Osteocyte (in vitro differentiated cells): ENCODE measurements around the gene NECAP2. TPM values are rescaled to one million over a fixed set of nuclear protein-coding genes. Genes with fewer than 3 reads are reported as not detected.
"Not testable (repeated sequence)": the region's sequence is repeated elsewhere in the genome, so short reads cannot be mapped to it uniquely, and the experiment has no call there.

ENCODE experiments used
- DNase-seq: peaks from one replicate; pipeline ENCODE4 v3.0.0; 2021; ENCODE audit warnings: mixed read lengths; ENCODE audit not compliant: unreplicated experiment; ENCODE audit errors: extremely low spot score
- H3K27ac Mint-ChIP-seq: one replicate; pipeline ENCODE4 v1.8.0; 2021; ENCODE audit warnings: mild to moderate bottlenecking, mixed read lengths; ENCODE audit not compliant: unreplicated experiment
- H3K27me3 Mint-ChIP-seq: one replicate; pipeline ENCODE4 v1.8.0; 2021; ENCODE audit warnings: mixed read lengths; ENCODE audit not compliant: unreplicated experiment
- H3K36me3 Mint-ChIP-seq: one replicate; pipeline ENCODE4 v1.8.0; 2021; ENCODE audit warnings: mixed read lengths; ENCODE audit not compliant: unreplicated experiment
- H3K4me1 Mint-ChIP-seq: one replicate; pipeline ENCODE4 v1.8.0; 2021; ENCODE audit warnings: mixed read lengths; ENCODE audit not compliant: unreplicated experiment
- H3K4me3 Mint-ChIP-seq: one replicate; pipeline ENCODE4 v1.8.0; 2021; ENCODE audit warnings: mild to moderate bottlenecking, moderate library complexity, mixed read lengths; ENCODE audit not compliant: unreplicated experiment
- H3K9me3 Mint-ChIP-seq: one replicate; pipeline ENCODE4 v1.8.0; 2021; ENCODE audit warnings: mixed read lengths; ENCODE audit not compliant: unreplicated experiment
- total RNA-seq: library from RNA; stranded (reverse); gene quantifications from 2 replicates; pipeline ENCODE4 v1.2.1, GENCODE V29; 2021
- TF ChIP-seq, protein P1 (sequence below): fragments of 200-600 bp; sonication (generic); IDR thresholded peaks from 2 replicates; pipeline ENCODE4 v1.5.0; 2021; ENCODE audit warnings: antibody characterized with exemption, mild to moderate bottlenecking, moderate library complexity

The NECAP2 gene
- total RNA-seq, 1 donor from 2014 or later = 62.0 TPM

DNA sequence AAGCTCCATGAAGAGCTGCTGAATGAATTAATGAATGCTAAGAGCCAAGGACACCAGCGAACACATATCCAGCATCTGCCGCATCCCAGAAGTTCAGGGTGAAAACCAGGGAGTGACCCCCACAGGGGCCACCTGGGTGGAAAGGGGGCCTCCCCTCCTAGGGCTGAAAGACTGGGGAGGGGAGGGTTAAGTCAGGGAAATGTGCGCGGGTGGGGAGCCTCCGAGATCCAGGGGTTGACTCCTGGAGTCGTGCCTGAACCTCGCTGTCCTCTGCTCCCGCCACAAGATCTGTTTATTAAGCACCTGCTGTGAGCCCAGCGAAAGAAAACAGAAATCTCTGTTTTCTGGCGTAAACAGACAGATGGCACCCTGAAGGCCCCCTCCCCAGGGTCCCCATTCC is 57.5 kb downstream of the NECAP2 start:
- Mint-ChIP-seq H3K27ac (peak overlapping the region; percentile 36), H3K4me1 (peaks cover 21% of the 10 kb centered on the region), H3K4me3 (peak overlapping the region; percentile 77)
- DNase-seq, H3K9me3 Mint-ChIP-seq, H3K36me3 Mint-ChIP-seq, H3K27me3 Mint-ChIP-seq: not testable (repeated sequence)

DNA sequence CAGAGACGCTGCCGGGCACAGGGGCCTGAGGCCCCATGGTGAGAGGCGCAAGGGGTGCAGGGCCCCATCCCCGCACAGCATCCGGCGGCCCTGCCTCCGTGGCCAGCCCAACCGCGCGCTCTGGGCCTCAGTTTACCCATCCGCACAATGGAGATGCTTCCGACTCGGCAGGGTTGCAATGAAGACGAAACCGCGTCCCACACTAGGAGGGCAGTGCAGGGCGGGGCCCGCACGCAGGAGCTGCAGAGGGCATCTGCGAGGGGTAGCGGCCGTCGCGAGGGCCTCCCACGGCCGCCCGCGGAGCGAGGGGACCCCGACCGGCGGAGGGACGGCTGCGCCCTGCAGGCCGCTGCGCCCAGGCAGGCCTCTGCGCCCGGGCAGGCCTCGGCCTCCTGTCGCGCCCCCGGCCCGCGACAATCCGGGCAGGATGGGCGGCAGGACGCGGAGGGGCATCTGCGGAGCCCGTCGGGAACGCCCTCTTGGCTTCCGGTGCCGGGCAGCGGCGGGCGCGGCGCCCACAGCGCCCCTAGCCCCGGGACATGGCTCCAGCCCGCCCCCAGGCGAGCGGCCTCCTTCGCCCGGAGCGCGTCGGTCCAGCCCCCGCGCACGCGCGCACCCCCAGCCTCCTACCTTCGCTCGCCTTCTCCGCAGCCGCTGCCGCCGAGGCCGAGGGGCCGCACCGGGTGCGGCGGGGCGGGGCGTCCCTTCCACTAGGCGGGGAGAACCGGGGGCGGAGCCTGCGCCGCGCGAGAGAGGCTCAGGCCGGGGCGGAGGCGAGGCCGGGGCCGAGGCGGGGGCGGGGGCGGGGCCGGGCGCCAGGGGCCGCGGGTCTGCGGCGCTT is 58.3 kb downstream of the NECAP2 start:
- no peak overlapping the region for H3K27ac Mint-ChIP-seq
- peak; percentile 96 for DNase-seq
- no peaks in the 10 kb centered on the region for H3K9me3 Mint-ChIP-seq
- no peaks in the 10 kb centered on the region for H3K27me3 Mint-ChIP-seq
- no peaks in the 10 kb centered on the region for H3K36me3 Mint-ChIP-seq
- peaks cover 20% of the 10 kb centered on the region for H3K4me1 Mint-ChIP-seq
- TF ChIP-seq, protein P1, sequence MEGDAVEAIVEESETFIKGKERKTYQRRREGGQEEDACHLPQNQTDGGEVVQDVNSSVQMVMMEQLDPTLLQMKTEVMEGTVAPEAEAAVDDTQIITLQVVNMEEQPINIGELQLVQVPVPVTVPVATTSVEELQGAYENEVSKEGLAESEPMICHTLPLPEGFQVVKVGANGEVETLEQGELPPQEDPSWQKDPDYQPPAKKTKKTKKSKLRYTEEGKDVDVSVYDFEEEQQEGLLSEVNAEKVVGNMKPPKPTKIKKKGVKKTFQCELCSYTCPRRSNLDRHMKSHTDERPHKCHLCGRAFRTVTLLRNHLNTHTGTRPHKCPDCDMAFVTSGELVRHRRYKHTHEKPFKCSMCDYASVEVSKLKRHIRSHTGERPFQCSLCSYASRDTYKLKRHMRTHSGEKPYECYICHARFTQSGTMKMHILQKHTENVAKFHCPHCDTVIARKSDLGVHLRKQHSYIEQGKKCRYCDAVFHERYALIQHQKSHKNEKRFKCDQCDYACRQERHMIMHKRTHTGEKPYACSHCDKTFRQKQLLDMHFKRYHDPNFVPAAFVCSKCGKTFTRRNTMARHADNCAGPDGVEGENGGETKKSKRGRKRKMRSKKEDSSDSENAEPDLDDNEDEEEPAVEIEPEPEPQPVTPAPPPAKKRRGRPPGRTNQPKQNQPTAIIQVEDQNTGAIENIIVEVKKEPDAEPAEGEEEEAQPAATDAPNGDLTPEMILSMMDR = no peak
- H3K4me3 Mint-ChIP-seq = peak overlapping the region; percentile 86

DNA sequence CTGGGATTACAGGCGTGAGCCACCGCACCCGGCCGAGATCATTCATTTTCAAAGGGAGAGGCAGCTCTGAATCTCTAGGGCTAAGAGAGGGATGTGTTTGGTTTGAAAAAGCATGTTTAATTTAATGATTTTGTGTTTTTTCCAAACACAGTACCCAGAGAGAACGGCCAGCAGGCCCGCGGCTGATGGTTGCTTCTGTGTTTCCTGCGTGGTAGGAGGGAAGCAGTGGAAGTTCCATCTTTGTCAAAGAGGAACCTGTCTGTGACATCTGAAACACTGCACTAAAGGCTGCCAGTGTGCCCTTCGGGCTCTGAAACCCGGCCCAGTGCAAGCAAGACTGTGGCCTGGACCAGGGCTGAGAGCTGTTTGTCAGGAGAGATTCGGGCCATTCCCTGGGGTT is 59.9 kb downstream of the NECAP2 start:
- H3K27ac Mint-ChIP-seq, H3K27me3 Mint-ChIP-seq, H3K36me3 Mint-ChIP-seq, H3K9me3 Mint-ChIP-seq, DNase-seq: not testable (repeated sequence)
- Mint-ChIP-seq H3K4me1 (peaks cover 20% of the 10 kb centered on the region), H3K4me3 (peak overlapping the region; percentile 86)

- not testable (repeated sequence) for H3K9me3 Mint-ChIP-seq, H3K4me3 Mint-ChIP-seq, H3K36me3 Mint-ChIP-seq, H3K27ac Mint-ChIP-seq, DNase-seq, H3K27me3 Mint-ChIP-seq
- H3K4me1 Mint-ChIP-seq = peaks cover 20% of the 10 kb centered on the region
These were observed 60.5 kb downstream of the NECAP2 start for GRCh38 chr1:16500975-16501374.

- not testable (repeated sequence) for DNase-seq, H3K9me3 Mint-ChIP-seq, H3K36me3 Mint-ChIP-seq, H3K27me3 Mint-ChIP-seq, H3K4me3 Mint-ChIP-seq, H3K27ac Mint-ChIP-seq
- peaks cover 20% of the 10 kb centered on the region for H3K4me1 Mint-ChIP-seq
These were observed 60.9 kb downstream of the NECAP2 start for GRCh38 chr1:16501446-16501845.

DNA sequence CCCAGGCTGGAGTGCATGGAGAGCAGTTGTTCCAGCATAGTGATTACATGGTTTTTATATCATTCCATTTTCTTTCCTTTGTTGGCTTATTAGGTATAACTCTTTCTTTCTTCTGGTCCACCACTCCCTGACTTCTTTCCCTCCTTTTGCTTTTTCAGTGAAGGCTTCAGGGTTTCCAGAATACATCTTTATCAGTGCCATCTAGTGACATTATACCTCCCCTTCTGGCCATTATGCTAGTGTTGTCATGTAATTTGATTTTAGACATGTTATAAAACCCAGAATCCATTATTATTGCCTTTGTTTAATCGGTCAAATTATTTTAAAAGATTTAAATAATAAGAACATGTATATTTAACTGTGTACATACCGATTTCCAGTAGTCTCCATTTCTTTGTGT is 63.0 kb downstream of the NECAP2 start:
- Mint-ChIP-seq H3K4me1 (peaks cover 7% of the 10 kb centered on the region), H3K4me3 (no peak overlapping the region), H3K9me3 (no peaks in the 10 kb centered on the region), H3K36me3 (no peaks in the 10 kb centered on the region), H3K27me3 (no peaks in the 10 kb centered on the region), H3K27ac (no peak overlapping the region)
- no peak for DNase-seq
- TF ChIP-seq, protein P1 = no peak

- H3K4me1 Mint-ChIP-seq, H3K4me3 Mint-ChIP-seq, H3K9me3 Mint-ChIP-seq, H3K27me3 Mint-ChIP-seq, H3K36me3 Mint-ChIP-seq, H3K27ac Mint-ChIP-seq, DNase-seq: not testable (repeated sequence)
These were observed 65.3 kb downstream of the NECAP2 start for GRCh38 chr1:16505870-16506269.

GRCh38 chr1:16506364-16507136 is 66.0 kb downstream of the NECAP2 start:
- H3K27me3 Mint-ChIP-seq, H3K27ac Mint-ChIP-seq, H3K4me1 Mint-ChIP-seq, DNase-seq, H3K4me3 Mint-ChIP-seq, H3K9me3 Mint-ChIP-seq, H3K36me3 Mint-ChIP-seq: not testable (repeated sequence)

- not testable (repeated sequence) for H3K27ac Mint-ChIP-seq, H3K36me3 Mint-ChIP-seq, H3K27me3 Mint-ChIP-seq, H3K9me3 Mint-ChIP-seq, H3K4me3 Mint-ChIP-seq, DNase-seq, H3K4me1 Mint-ChIP-seq
These were observed 68.4 kb downstream of the NECAP2 start for GRCh38 chr1:16508861-16509445.
